IPS DF 19.7 (cell line): ENCODE results near the gene CYFIP1.

Experiments
- DNase-seq: peaks from one replicate; pipeline ENCODE4 v3.0.0-alpha.2; 2013; ENCODE audit warnings: low read depth, low spot score

CYFIP1 gene

GRCh38 chr15:22968366-22968765, 11.8 kb downstream of the CYFIP1 start:
- DNase-seq, result no peak

DNA sequence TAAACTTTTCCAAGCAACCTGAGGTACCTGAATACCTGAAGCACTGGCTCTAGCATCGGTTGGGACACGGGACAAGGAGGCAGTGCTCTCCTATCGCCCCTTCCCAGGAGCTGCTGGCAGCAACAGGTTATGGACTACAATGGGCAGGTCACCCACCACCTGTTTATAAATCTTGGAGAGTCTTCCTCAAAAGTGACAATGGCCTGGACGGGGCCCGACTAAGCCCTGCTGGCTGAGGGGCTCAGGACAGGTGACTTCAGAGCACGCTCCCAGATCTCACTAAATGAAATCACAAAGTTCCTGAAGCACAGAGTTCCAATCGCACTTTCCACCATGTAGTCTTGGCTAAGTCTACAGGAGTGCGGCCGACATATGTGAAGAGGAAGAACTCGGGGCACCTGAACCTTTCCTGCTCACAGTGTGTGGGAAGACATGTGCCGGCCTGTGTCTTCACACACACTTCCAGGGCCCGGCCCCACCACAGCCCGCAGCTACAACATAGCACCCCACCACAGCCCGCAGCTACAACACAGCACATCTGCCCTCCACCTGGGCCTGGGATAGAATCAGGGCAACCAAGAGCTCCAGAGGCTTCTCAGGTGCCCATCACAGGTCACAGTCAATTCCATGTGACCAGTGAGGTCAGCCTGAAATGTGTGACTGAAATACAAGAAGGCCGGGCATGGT, 12.9 kb downstream of the CYFIP1 start:
- DNase-seq, result no peak

DNA sequence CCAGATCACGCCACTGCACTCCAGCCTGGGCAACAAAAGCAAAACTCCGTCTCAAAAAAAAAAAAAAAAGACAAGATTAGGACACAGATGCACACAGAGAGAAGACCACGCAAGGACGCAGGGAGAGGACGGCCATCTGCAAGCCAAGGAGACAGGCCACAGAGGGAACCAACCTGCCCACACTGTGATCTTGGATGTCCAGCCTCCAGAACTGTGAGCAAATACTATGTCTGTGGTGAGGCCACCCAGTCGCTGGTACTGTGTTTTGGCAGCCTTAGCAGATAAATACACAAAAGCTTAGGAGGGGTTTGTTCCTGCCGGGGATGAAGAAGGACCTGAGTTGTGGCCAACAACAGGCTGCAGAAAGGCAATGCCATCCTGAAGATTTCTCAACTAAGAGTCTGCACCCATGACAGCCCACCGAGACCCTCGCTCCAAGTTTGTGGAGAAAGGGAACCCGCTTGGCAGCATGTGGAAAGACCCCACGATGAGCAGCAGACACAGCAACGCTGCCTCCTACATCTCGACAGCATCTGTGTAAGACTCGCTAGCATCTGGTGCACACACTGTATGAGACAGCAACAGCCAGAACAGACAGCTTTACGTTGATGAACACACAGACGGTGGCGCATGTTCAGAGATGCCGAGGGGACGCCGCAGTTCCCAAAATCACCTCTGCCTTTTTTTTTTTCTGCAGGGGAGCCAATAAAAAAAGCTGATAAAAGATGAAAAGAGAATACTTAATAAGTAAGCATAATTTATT, 13.7 kb downstream of the CYFIP1 start:
- DNase-seq, result no peak

- no peak for DNase-seq
These were observed 16.5 kb downstream of the CYFIP1 start for GRCh38 chr15:22963641-22964040.

DNA sequence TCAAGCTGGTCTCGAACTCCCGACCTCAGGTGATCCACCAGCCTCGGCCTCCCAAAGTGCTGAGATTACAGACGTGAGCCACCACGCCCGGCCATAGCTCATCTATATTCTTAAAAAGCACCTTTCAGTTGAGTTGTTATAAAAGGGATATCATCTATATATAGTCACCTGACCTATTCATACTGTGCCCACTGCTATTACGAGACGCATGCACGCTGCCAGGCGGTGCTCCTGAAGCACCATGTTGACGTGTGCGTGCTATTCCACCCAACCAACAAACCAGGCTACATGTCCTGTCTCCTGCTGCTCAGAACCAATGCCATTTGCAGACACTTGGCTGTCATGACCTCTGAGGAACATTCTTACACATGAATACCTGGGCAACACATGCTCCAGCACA, 17.6 kb downstream of the CYFIP1 start:
- no peak for DNase-seq

DNA sequence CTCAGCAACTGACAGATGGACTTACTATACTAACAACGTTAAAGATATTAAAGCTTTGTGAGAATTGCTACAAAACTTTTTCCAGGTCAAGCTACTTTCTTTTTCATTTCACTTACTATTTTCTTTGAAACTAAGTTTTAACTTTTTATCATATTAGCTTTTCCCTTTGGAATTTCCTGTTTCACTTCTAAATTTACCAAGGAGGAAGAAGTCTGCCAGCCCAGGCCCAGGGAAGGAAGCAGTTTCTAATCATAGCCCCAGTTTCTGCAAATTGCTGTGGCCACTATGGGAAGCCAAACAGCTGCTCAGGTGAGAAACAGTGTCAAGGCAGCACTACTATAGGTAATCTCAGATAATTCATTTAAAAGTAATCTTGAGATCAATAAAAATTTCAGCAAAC, 18.4 kb downstream of the CYFIP1 start:
- DNase-seq, result no peak

DNA sequence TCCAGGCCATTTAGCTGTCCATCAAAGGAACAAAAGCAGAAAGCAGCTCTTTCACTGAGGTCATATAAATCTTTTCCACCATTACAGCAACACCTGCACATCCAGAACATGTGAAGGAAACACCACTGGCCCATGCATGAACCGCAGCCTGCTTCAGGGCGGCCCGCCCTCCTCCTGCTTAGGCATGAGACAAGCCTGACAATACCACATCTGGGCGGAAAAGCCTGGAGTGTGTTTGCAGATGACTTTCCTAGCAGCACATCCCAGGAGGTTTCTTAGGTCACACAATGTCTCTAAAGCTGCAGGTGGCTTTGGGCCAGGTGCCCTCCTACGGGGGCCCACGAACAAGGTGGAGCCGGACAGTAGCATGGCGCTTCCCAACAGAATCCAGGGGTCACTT, 19.6 kb downstream of the CYFIP1 start:
- no peak for DNase-seq

GRCh38 chr15:22960126-22960525, 20.0 kb downstream of the CYFIP1 start:
- no peak for DNase-seq

GRCh38 chr15:22959321-22960101, 20.7 kb downstream of the CYFIP1 start:
- no peak for DNase-seq

DNA sequence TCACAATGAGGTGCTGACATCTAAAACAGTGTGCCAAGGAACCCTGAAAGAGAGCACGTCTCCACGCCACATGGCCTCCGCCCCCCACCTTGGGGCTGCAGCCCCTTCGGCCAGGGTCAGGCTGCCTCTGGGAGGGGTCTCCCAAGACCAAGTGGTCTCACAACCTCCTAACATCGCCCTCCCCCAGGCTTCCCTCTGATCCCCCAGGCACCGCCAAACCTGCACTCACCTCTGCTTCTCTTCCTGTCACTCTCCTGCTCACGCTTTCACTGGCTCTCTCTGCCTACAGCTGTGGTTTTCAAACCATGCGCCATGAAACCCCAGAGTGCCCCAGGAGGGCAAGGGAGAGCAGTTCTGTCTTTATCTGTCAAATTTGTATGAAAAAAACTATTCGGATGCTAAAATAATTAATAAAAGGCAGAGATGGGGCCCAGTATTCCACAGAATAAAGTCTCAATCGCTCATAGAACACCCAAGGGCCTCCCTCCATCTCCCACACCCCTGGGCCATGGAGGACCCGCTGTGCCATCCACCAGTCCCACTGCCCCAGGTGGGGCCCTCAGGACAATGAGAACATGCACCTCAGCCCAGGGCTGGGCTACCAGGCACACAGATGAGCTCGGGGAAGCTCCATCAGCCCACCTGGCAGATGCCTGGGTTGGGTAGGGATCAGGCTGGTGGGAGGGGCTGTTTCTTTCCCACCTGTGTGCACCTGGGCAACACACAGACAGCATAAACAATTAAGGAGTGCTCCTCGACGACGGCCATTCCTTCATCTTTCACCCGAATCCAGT, 21.5 kb downstream of the CYFIP1 start:
- no peak for DNase-seq

DNA sequence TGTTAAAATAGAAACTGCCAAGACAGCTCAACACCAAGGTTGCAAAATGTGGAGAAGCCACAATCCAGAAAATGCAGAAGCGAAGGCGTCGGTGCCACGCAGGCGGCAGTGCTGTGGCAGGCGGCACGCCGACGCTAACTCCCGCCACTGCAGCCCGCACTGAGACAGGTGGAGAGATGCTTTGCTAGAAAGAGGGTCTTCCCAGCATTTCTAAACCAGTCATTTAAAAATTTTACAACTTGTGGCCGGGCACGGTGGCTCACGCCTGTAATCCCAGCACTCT, 23.2 kb downstream of the CYFIP1 start:
- DNase-seq, result no peak

- no peak for DNase-seq
These were observed 23.8 kb downstream of the CYFIP1 start for GRCh38 chr15:22956257-22956977.

DNA sequence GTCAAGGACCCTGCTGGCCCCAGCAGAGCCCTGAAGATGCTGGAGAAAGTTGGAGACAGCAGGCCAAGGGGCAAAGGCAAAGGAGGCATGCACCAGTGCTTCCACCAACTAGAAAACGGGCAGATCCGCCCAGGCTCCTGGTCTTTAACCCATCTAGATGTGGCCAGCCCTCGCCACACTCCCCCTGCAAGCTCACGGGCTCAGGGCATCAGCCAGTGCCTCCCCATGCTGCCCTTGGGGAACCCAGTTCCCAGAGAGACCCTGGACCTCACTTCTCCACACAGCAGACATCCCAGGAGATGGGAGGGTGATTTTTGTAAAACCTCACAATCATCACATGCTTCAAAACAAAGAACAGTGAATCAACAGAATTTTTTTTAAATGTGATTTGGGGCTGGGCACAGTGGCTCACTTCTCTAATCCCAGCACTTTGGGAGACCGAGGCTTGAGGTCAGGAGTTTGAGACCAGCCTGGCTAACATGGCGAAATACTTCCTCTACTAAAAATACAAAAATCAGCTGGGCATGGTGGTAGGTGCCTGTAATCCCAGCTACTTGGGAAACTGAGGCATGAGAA, 24.5 kb downstream of the CYFIP1 start:
- DNase-seq, result no peak

DNA sequence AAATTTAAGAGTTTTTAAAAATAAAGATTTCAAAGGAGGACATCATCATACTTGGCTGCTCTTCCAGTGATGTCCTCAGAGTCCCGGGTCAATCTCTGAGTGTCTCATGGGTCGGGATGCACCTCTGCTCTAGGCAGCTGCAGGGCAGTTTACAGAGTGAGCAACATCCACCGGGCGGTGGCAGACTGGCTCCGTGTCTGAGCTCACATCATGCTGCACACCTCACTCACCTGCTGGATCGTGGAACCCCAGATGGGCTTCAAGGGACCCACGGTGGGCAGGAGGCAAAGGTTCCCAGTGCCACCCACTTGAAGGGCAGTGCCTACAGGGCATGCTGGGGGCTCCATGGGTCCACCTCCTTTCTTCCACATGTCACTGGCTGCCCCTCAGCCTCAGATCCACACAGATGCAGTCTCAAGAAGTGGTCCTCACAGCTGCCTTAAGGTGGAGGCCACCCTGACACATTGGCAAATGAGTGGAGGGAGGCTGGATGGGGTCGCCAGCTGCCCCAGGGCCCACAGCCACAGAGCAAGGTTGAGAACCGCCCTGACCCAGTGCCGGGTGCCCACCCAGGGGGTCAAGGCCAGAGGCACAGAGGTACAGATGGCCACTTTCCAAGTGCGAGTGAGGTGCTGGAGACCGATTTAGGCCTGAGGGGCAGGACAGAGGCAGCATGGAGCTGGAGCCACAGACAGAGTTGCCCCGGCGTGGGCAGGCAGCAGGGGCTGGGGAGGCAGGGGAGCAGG, 25.2 kb downstream of the CYFIP1 start:
- no peak for DNase-seq

GRCh38 chr15:22954326-22954725, 25.8 kb downstream of the CYFIP1 start:
- no peak for DNase-seq

- peak; percentile 17 for DNase-seq
These were observed 27.2 kb downstream of the CYFIP1 start for GRCh38 chr15:22952796-22953579.

DNA sequence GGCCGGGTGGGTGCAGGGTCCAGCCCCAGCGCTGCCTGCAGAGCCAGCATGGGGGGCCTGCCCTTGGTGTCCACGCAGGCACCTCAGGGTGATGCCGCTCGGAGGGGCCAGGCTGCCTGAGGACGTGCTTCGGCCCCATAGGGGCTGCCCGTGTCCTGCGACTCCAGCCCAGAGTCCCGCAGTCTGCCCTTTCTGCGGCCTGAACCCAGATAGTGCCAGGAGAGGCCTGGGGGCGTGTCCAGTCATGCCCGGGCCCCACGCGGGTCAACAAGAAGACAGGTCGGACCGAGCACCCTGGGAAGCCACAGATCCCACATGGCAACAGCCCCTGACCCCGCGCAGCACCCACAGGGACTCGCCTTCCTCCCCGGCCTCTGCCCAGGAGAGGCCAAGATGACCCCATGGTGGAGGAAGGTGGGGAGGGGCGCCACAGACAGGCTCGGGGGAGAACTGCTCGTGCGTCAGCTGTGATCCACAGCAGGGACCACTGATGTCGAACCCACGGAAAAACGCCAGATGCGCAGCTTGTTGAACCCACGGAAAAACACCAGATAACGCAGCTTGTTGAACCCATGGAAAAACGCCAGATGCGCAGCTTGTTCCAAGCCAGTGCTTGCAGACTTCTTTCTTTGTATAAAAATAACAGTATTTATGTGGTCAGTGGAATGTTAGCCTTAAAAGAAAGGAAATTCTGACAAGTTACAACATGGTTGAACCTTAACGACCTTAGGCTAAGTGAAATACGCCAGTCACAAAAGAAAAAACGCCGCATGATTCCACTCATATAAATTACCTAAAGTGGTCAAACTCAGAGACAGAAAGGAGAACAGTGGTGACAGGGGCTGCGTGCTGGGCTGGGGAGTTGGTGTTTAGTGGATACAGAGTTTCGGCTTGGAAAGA, 28.5 kb downstream of the CYFIP1 start:
- DNase-seq, result no peak

DNA sequence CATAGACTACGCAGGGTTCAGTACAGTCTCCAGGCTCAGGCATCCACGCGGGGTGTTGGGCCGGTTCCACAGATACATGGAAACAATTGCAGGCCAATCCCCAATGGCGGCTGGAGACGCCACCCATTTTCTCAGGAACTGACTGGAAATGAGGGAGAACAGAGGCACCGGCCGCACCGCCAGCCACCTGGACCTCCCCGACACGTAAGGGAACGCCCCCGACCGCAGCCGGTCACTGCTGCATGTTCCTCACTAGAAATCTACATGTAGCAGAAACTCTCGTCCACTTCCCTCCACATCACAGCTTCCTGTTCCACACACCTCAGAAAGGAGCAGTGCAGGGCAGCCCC, 29.2 kb downstream of the CYFIP1 start:
- DNase-seq, result no peak
